ENCODE results near the gene LARP7.
"Not testable (repeated sequence)": the region's sequence is repeated elsewhere in the genome, so short reads cannot be mapped to it uniquely, and the experiment has no call there.

LARP7 gene

DNA sequence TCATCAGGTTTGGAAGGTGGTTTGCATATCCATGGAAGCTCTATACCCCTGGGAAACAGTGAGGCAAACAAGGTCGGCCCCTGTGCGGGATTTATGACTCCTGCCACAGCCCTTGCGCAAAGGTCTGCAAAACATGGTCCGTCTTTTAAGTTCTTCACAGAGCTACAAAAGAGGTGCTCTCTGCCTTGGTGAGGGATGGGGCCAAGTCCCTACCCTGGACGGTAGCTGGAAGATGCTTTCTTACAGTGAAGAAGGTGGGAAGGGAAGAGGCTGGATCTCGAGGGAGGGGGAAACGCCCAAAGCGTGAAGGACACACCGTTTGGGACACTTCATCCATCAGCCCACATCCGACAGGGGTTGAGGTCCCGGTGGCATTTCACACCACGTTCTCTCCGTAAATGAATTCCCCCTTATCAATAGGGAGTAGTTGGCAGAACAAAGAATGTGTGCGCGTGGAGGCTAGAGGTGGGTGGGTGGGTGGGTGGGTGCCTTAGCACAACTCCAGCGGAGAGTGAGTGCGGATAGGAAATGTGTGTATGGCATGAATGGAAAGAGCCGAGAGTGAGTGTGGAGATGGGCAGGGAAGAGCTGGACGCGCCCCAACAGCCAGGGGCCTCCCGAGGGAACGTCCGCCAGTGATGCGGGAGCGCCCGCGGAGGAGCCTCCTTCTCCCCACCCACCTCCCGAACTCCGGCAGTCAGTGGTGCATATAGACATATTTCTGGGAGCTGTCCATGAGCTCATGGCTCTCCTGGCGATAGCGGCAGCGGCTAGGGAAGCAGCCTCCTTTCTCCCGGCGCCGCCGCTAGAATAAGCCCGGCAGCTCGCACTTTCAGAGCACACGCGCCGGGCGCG is 68.3 kb downstream of the LARP7 start:
- Histone ChIP-seq H3K27me3 (ENCODE audit: insufficient read depth, low read length) (no peaks in the 10 kb centered on the region), H4K20me1 (ENCODE audit: insufficient read depth, low read length) (no peaks in the 10 kb centered on the region), H3F3A (ENCODE audit: insufficient read depth, low read length) (no peaks in the 10 kb centered on the region), H3K9me3 (ENCODE audit: low read length) (no peaks in the 10 kb centered on the region), H3K4me1 (ENCODE audit: insufficient read depth, low read length, severe bottlenecking) (peaks cover 8% of the 10 kb centered on the region), H3K36me3 (ENCODE audit: insufficient read depth, low read length) (no peaks in the 10 kb centered on the region), H3K4me3 (ENCODE audit: low read depth, low read length, poor library complexity, severe bottlenecking) (peak overlapping the region; percentile 57), H3K79me2 (ENCODE audit: insufficient read depth, low read length) (no peaks in the 10 kb centered on the region), H3K27ac (ENCODE audit: low read depth, low read length, poor library complexity, severe bottlenecking) (no peak overlapping the region), H2AFZ (ENCODE audit: low read length) (no peak overlapping the region), H3K9ac (ENCODE audit: low read length) (no peak overlapping the region), H3K9me2 (ENCODE audit: low read depth, low read length) (no peaks in the 10 kb centered on the region), H3K4me2 (ENCODE audit: low read length) (peak overlapping the region; percentile 59; the same call in 1 of the 2 replicates)
- TF ChIP-seq, protein P1, sequence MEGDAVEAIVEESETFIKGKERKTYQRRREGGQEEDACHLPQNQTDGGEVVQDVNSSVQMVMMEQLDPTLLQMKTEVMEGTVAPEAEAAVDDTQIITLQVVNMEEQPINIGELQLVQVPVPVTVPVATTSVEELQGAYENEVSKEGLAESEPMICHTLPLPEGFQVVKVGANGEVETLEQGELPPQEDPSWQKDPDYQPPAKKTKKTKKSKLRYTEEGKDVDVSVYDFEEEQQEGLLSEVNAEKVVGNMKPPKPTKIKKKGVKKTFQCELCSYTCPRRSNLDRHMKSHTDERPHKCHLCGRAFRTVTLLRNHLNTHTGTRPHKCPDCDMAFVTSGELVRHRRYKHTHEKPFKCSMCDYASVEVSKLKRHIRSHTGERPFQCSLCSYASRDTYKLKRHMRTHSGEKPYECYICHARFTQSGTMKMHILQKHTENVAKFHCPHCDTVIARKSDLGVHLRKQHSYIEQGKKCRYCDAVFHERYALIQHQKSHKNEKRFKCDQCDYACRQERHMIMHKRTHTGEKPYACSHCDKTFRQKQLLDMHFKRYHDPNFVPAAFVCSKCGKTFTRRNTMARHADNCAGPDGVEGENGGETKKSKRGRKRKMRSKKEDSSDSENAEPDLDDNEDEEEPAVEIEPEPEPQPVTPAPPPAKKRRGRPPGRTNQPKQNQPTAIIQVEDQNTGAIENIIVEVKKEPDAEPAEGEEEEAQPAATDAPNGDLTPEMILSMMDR (IDR thresholded peaks at IDR 0.05; ENCODE audit: low read length): no peak
- TF ChIP-seq EZH2 (IDR thresholded peaks at IDR 0.05; ENCODE audit: borderline replicate concordance, low read length): no peak

DNA sequence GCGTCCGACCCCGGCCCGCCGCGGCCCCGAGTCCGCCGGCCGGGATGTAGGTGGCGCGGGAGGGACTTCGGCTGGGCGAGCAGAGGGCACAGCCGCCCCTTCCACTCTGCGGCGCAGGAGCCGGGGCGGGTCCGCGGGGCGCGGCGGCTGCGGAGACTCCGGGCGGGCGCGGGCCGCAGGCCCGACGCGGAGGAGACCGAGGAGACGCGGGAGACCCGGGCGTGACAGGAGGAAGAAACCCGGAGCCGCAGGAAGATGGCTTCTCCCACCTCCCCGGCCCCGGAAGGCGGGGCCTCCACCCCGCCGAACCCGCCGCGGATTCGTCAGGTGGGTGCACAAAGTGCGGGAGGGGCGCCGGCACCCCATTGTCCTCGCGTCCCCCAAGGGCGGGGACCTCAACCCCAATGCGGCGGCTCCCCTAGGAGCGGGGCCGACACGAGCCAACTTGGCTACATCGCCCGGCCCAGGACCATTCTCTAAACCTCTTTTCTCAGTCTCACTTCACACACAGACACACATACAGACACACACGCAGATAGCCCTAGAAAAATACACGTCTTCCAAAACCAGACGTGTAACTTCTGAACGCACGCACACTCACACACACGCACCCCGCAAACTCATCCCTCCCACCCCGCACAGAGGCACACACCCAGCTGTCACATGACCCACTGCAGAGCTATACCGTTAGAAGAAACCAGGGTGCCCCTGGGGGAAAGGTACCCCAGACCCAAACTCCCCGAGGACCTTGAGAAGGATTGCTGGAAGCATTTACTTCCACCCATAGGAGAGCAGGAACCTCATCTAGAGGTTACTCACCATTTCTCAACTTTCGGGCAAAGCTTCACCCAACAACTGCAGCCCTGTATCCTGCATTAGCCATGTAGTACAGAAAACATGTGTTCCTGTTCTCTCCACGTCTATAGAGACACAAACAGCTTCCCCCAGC is 69.2 kb downstream of the LARP7 start:
- not testable (repeated sequence) for H3K9me3 ChIP-seq (ENCODE audit: low read length); H3K36me3 ChIP-seq (ENCODE audit: insufficient read depth, low read length); H3K27ac ChIP-seq (ENCODE audit: low read depth, low read length, poor library complexity, severe bottlenecking); H3K4me1 ChIP-seq (ENCODE audit: insufficient read depth, low read length, severe bottlenecking); H4K20me1 ChIP-seq (ENCODE audit: insufficient read depth, low read length); H3K79me2 ChIP-seq (ENCODE audit: insufficient read depth, low read length); H3F3A ChIP-seq (ENCODE audit: insufficient read depth, low read length); H2AFZ ChIP-seq (ENCODE audit: low read length); H3K9me2 ChIP-seq (ENCODE audit: low read depth, low read length); H3K27me3 ChIP-seq (ENCODE audit: insufficient read depth, low read length)
- Histone ChIP-seq H3K4me3 (ENCODE audit: low read depth, low read length, poor library complexity, severe bottlenecking) (peak overlapping the region; percentile 67), H3K4me2 (ENCODE audit: low read length) (peak overlapping the region; percentile 70), H3K9ac (ENCODE audit: low read length) (peak overlapping the region; percentile 45; the same call in 1 of the 2 replicates)

DNA sequence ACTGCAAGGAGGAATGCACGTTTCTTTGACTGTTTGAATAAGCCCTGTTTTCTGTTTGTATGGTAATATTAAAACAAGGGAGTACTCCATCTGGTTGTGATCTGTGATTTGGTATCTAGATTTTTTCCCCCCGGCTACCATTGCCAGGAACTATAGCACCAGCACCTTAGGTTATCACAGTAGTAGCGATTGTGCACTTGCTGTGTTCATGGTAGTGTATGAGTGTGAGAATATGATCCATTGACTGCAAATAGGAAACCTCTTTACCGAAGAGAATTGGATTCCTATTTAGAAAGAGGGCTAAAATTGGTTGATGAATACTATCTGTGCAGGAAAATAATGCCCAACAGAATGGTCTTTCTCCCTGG is 69.9 kb downstream of the LARP7 start:
- no peak overlapping the region for H3K9ac ChIP-seq (ENCODE audit: low read length)
- no peaks in the 10 kb centered on the region for H3K27me3 ChIP-seq (ENCODE audit: insufficient read depth, low read length)
- H3K9me3 ChIP-seq (ENCODE audit: low read length): no peaks in the 10 kb centered on the region
- H3K27ac ChIP-seq (ENCODE audit: low read depth, low read length, poor library complexity, severe bottlenecking): no peak overlapping the region
- H3K36me3 ChIP-seq (ENCODE audit: insufficient read depth, low read length): no peaks in the 10 kb centered on the region
- no peaks in the 10 kb centered on the region for H3K79me2 ChIP-seq (ENCODE audit: insufficient read depth, low read length)
- peak overlapping the region; percentile 70; the same call in 1 of the 2 replicates for H3K4me2 ChIP-seq (ENCODE audit: low read length)
- peaks cover 8% of the 10 kb centered on the region for H3K4me1 ChIP-seq (ENCODE audit: insufficient read depth, low read length, severe bottlenecking)
- no peaks in the 10 kb centered on the region for H3F3A ChIP-seq (ENCODE audit: insufficient read depth, low read length)
- H3K4me3 ChIP-seq (ENCODE audit: low read depth, low read length, poor library complexity, severe bottlenecking): peak overlapping the region; percentile 67
- no peak overlapping the region for H2AFZ ChIP-seq (ENCODE audit: low read length)
- no peaks in the 10 kb centered on the region for H4K20me1 ChIP-seq (ENCODE audit: insufficient read depth, low read length)
- H3K9me2 ChIP-seq (ENCODE audit: low read depth, low read length): no peaks in the 10 kb centered on the region
- no peak for TF ChIP-seq EZH2 (IDR thresholded peaks at IDR 0.05; ENCODE audit: borderline replicate concordance, low read length)
- TF ChIP-seq, protein P1 (IDR thresholded peaks at IDR 0.05; ENCODE audit: low read length): no peak

Data from OCI-LY1 (cell line).